ENCODE data around the gene SCAMP2.

DNA sequence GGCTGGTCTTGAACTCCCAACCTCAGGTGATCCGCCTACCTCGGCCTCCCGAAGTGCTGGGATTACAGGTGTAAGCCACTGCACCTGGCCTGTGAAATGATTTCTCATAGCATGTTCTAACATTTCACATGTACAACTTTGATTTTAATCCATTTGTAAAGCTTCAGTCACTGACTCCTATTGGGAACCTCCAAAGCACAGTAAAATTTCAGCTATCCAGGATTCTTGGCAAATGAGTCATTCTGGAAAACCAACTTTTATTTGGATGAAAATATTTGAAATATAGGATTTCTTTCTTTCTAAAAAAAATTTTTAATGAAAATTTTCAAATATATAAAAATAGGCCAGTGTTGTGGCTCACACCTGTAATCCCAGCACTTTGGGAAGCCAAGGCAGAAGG, 63.2 kb downstream of the SCAMP2 start:
- TF ChIP-seq, protein P1, sequence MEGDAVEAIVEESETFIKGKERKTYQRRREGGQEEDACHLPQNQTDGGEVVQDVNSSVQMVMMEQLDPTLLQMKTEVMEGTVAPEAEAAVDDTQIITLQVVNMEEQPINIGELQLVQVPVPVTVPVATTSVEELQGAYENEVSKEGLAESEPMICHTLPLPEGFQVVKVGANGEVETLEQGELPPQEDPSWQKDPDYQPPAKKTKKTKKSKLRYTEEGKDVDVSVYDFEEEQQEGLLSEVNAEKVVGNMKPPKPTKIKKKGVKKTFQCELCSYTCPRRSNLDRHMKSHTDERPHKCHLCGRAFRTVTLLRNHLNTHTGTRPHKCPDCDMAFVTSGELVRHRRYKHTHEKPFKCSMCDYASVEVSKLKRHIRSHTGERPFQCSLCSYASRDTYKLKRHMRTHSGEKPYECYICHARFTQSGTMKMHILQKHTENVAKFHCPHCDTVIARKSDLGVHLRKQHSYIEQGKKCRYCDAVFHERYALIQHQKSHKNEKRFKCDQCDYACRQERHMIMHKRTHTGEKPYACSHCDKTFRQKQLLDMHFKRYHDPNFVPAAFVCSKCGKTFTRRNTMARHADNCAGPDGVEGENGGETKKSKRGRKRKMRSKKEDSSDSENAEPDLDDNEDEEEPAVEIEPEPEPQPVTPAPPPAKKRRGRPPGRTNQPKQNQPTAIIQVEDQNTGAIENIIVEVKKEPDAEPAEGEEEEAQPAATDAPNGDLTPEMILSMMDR (IDR thresholded peaks at IDR 0.05; ENCODE audit: poor library complexity, severe bottlenecking) = no peak
- TF ChIP-seq EZH2 (IDR thresholded peaks at IDR 0.05; ENCODE audit: borderline replicate concordance, insufficient read depth, low read length, poor library complexity, severe bottlenecking) = no peak
- TF ChIP-seq, protein P2, sequence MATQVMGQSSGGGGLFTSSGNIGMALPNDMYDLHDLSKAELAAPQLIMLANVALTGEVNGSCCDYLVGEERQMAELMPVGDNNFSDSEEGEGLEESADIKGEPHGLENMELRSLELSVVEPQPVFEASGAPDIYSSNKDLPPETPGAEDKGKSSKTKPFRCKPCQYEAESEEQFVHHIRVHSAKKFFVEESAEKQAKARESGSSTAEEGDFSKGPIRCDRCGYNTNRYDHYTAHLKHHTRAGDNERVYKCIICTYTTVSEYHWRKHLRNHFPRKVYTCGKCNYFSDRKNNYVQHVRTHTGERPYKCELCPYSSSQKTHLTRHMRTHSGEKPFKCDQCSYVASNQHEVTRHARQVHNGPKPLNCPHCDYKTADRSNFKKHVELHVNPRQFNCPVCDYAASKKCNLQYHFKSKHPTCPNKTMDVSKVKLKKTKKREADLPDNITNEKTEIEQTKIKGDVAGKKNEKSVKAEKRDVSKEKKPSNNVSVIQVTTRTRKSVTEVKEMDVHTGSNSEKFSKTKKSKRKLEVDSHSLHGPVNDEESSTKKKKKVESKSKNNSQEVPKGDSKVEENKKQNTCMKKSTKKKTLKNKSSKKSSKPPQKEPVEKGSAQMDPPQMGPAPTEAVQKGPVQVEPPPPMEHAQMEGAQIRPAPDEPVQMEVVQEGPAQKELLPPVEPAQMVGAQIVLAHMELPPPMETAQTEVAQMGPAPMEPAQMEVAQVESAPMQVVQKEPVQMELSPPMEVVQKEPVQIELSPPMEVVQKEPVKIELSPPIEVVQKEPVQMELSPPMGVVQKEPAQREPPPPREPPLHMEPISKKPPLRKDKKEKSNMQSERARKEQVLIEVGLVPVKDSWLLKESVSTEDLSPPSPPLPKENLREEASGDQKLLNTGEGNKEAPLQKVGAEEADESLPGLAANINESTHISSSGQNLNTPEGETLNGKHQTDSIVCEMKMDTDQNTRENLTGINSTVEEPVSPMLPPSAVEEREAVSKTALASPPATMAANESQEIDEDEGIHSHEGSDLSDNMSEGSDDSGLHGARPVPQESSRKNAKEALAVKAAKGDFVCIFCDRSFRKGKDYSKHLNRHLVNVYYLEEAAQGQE (IDR thresholded peaks at IDR 0.05; ENCODE audit: borderline replicate concordance) = no peak
- TF ChIP-seq POLR2AphosphoS5 (IDR thresholded peaks at IDR 0.05) = no peak
- no peak for TF ChIP-seq MXI1 (conservative IDR thresholded peaks at IDR 0.05; ENCODE audit: poor library complexity, severe bottlenecking)
- no peak for TF ChIP-seq TAF1 (IDR thresholded peaks at IDR 0.05; ENCODE audit: low read depth)
- TF ChIP-seq EP300 (conservative IDR thresholded peaks at IDR 0.05; ENCODE audit: poor library complexity, severe bottlenecking) = no peak
- no peak for TF ChIP-seq RAD21 (conservative IDR thresholded peaks at IDR 0.05)
